Mesodermal cell (in vitro differentiated cells): ENCODE data around the gene COG8.
"Not testable (repeated sequence)": the region's sequence is repeated elsewhere in the genome, so short reads cannot be mapped to it uniquely, and the experiment has no call there.

Source experiments
- H3K27ac ChIP-seq: 2 replicates; pipeline ENCODE4 v1.7.0; 2013; ENCODE audit warnings: mild to moderate bottlenecking, low read depth, low read length, moderate library complexity; ENCODE audit not compliant: severe bottlenecking
- H3K36me3 ChIP-seq: 2 replicates; pipeline ENCODE4 v1.7.1; 2013; ENCODE audit warnings: mild to moderate bottlenecking, low read length, moderate library complexity; ENCODE audit not compliant: control insufficient read depth, insufficient read depth
- H3K4me1 ChIP-seq: one replicate; pipeline ENCODE4 v1.7.1; 2013; ENCODE audit warnings: mild to moderate bottlenecking, low read length; ENCODE audit not compliant: insufficient read depth, control insufficient read depth, poor library complexity, severe bottlenecking
- H3K4me3 ChIP-seq: 2 replicates; pipeline ENCODE4 v1.7.0; 2013; ENCODE audit warnings: low read length, control low read depth, mild to moderate bottlenecking; ENCODE audit not compliant: insufficient read depth, poor library complexity, severe bottlenecking; ENCODE audit errors: extremely low read depth
- H3K9me3 ChIP-seq: 2 replicates; pipeline ENCODE4 v1.7.1; 2013; ENCODE audit warnings: mild to moderate bottlenecking, low read length, moderate library complexity; ENCODE audit not compliant: control insufficient read depth
- WGBS, 2 experiments: methylation state at CpG; one replicate each; pipeline ENCODE4 v1.1.5; 2013; ENCODE audit warnings: missing lambda C conversion rate in 2 of 2; ENCODE audit not compliant: insufficient coverage in 2 of 2; 5-methylcytosine and 5-hydroxymethylcytosine counted together

Gene COG8

DNA sequence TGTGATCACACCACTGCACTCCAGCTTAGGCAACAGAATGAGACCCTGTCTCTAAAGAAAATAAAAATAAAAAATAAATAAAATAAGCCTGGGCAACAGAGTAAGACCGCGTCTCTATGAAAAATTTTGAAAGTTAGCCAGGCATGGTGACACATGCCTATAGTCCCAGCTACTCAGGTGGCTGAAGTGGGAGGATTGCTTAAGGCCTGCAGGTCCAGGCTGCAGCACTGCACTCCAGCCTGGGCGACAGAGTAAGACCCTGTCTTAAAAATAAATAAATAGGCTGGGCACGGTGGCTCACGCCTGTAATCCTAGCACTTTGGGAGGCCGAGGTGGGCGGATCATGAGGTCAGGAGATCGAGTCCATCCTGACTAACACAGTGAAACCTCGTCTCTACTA lies 47.7 kb downstream of the COG8 start:
- not testable (repeated sequence) for H3K9me3 ChIP-seq, H3K27ac ChIP-seq, H3K4me3 ChIP-seq, H3K4me1 ChIP-seq
- H3K36me3 ChIP-seq, result peaks cover 10% of the 10 kb centered on the region
- 98 to 100% methylated on average over 7 of the region's 9 CpGs for WGBS, 2 experiments

GRCh38 chr16:69286941-69287713 lies 52.2 kb downstream of the COG8 start:
- H3K9me3 ChIP-seq, result no peaks in the 10 kb centered on the region
- H3K4me1 ChIP-seq, result peaks cover 10% of the 10 kb centered on the region
- 89% methylated on average over 11 to 12 of the region's 13 CpGs for WGBS, 2 experiments
- no peak overlapping the region for H3K27ac ChIP-seq
- H3K4me3 ChIP-seq, result no peak overlapping the region
- H3K36me3 ChIP-seq, result peaks cover 25% of the 10 kb centered on the region

GRCh38 chr16:69285240-69285639 lies 54.1 kb downstream of the COG8 start:
- Histone ChIP-seq H3K9me3 (no peaks in the 10 kb centered on the region), H3K27ac (no peak overlapping the region), H3K4me3 (no peak overlapping the region), H3K36me3 (peaks cover 25% of the 10 kb centered on the region), H3K4me1 (peaks cover 10% of the 10 kb centered on the region)
- WGBS, 2 experiments, result 97 to 100% methylated on average over 1 to 2 of the region's 4 CpGs

- H3K9me3 ChIP-seq, result no peaks in the 10 kb centered on the region
- 89 to 94% methylated on average over 2 to 4 of the region's 4 CpGs for WGBS, 2 experiments
- H3K27ac ChIP-seq, result no peak overlapping the region
- H3K36me3 ChIP-seq, result peaks cover 25% of the 10 kb centered on the region
- H3K4me3 ChIP-seq, result no peak overlapping the region
- H3K4me1 ChIP-seq, result peaks cover 10% of the 10 kb centered on the region
These were observed 55.5 kb downstream of the COG8 start for GRCh38 chr16:69283851-69284250.

- H3K4me1 ChIP-seq, result no peaks in the 10 kb centered on the region
- H3K9me3 ChIP-seq, result no peaks in the 10 kb centered on the region
- H3K4me3 ChIP-seq, result no peak overlapping the region
- no CpG with 5 or more reads among the region's 1 CpG for WGBS, 2 experiments
- H3K27ac ChIP-seq, result no peak overlapping the region
- H3K36me3 ChIP-seq, result peaks cover 4% of the 10 kb centered on the region
These were observed 62.0 kb downstream of the COG8 start for GRCh38 chr16:69277413-69277812.
